Smooth muscle cell (in vitro differentiated cells): ENCODE measurements around the gene CAMTA1. TPM values are rescaled to one million over a fixed set of nuclear protein-coding genes. Genes with fewer than 3 reads are reported as not detected.

ENCODE experiments used
- DNase-seq: peaks from one replicate; lab custom pipeline; 2025; ENCODE audit not compliant: unreplicated experiment; lab: John Stamatoyannopoulos, UW
- H2AFZ ChIP-seq: fragments of 200-600 bp; sonication (generic); 2 replicates; pipeline ENCODE4 v1.6.0; 2016; ENCODE audit warnings: antibody characterized with exemption, low read depth, mild to moderate bottlenecking
- H3F3A ChIP-seq: fragments of 200-600 bp; sonication (generic); 2 replicates; pipeline ENCODE4 v1.6.0; 2017; ENCODE audit warnings: antibody characterized with exemption, low read depth
- H3K27ac ChIP-seq: fragments of 200-600 bp; sonication (generic); 2 replicates; pipeline ENCODE4 v1.5.1; 2016; ENCODE audit warnings: low read depth, mild to moderate bottlenecking
- H3K27me3 ChIP-seq: fragments of 200-600 bp; sonication (generic); 2 replicates; pipeline ENCODE4 v1.6.1; 2016; ENCODE audit warnings: low read depth, mild to moderate bottlenecking
- H3K36me3 ChIP-seq: fragments of 200-600 bp; sonication (generic); 2 replicates; pipeline ENCODE4 v1.5.1; 2016; ENCODE audit warnings: low read depth
- H3K4me1 ChIP-seq: fragments of 200-600 bp; sonication (generic); 2 replicates; pipeline ENCODE4 v1.5.1; 2016; ENCODE audit warnings: low read depth
- H3K4me2 ChIP-seq: fragments of 200-600 bp; sonication (generic); 2 replicates; pipeline ENCODE4 v1.6.0; 2016; ENCODE audit warnings: mild to moderate bottlenecking
- H3K4me3 ChIP-seq: fragments of 200-600 bp; sonication (generic); 2 replicates; pipeline ENCODE4 v1.5.1; 2016; ENCODE audit warnings: mild to moderate bottlenecking
- H3K79me2 ChIP-seq: fragments of 200-600 bp; sonication (generic); 2 replicates; pipeline ENCODE4 v1.6.0; 2016; ENCODE audit warnings: low read depth, mild to moderate bottlenecking
- H3K9ac ChIP-seq: fragments of 200-600 bp; sonication (generic); 2 replicates; pipeline ENCODE4 v1.6.0; 2016; ENCODE audit warnings: low read depth
- H3K9me3 ChIP-seq: fragments of 200-600 bp; sonication (generic); replicated peaks from 2 replicates; pipeline ENCODE4 v1.5.1; 2016; ENCODE audit warnings: low read depth
- H4K20me1 ChIP-seq: fragments of 200-600 bp; sonication (generic); 2 replicates; pipeline ENCODE4 v1.6.0; 2016; ENCODE audit warnings: low read depth
- WGBS: methylation state at CpG from one replicate; pipeline ENCODE4 v1.1.7; 2016; ENCODE audit warnings: low lambda C conversion rate; 5-methylcytosine and 5-hydroxymethylcytosine counted together
- polyA plus RNA-seq: library from polyadenylated mRNA; unstranded; fragments of >200 nt; fragmentation: Nextera tagmentation; extraction: Ambion mirVana; gene quantifications from 2 replicates; pipeline ENCODE4 v1.2.1, GENCODE V29; 2016
- total RNA-seq: library from RNA; depleted of rRNA; stranded (reverse); fragments of >200 nt; gene quantifications from 2 replicates; pipeline ENCODE4 v1.2.3, GENCODE V29; 2014
- TF ChIP-seq, protein P1 (sequence below): fragments of 200-600 bp; sonication (generic); IDR thresholded peaks from 2 replicates; pipeline ENCODE4 v1.5.1; 2017; ENCODE audit warnings: borderline replicate concordance, mild to moderate bottlenecking, antibody characterized with exemption; ENCODE audit not compliant: insufficient read depth, poor library complexity, severe bottlenecking

Gene CAMTA1
- total and polyA plus RNA-seq, 2 experiments from 2014 or later = 139 to 145 TPM

DNA sequence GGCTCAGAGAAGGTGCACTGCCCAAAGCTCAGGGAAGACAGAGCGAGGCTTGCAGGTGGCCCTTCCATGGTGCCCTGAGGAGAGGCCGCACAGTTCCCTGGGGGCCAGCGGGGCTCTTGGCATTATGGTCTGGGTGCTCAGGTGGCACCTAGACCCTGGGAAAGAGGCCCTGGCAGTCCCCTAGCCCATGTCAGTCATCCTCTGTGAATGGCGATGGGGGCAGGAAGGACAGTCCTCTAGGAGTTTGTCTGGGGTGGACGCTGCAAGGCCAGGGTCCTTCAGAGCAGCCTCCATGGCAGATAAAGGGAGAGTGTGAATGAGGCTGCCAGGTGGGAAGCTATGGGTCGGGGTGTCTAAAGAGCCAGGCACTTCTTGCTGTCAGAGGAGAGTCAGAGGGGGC is 640.0 kb downstream of the CAMTA1 start:
- Histone ChIP-seq H3K4me1 (peaks cover 7% of the 10 kb centered on the region), H3K79me2 (no peaks in the 10 kb centered on the region), H4K20me1 (no peaks in the 10 kb centered on the region), H3K36me3 (no peaks in the 10 kb centered on the region), H3K27me3 (no peaks in the 10 kb centered on the region), H3K9ac (no peak overlapping the region), H3F3A (peaks cover 5% of the 10 kb centered on the region), H3K4me2 (no peak overlapping the region), H3K9me3 (no peaks in the 10 kb centered on the region), H2AFZ (no peak overlapping the region), H3K27ac (no peak overlapping the region), H3K4me3 (no peak overlapping the region)
- no peak for DNase-seq
- TF ChIP-seq, protein P1, sequence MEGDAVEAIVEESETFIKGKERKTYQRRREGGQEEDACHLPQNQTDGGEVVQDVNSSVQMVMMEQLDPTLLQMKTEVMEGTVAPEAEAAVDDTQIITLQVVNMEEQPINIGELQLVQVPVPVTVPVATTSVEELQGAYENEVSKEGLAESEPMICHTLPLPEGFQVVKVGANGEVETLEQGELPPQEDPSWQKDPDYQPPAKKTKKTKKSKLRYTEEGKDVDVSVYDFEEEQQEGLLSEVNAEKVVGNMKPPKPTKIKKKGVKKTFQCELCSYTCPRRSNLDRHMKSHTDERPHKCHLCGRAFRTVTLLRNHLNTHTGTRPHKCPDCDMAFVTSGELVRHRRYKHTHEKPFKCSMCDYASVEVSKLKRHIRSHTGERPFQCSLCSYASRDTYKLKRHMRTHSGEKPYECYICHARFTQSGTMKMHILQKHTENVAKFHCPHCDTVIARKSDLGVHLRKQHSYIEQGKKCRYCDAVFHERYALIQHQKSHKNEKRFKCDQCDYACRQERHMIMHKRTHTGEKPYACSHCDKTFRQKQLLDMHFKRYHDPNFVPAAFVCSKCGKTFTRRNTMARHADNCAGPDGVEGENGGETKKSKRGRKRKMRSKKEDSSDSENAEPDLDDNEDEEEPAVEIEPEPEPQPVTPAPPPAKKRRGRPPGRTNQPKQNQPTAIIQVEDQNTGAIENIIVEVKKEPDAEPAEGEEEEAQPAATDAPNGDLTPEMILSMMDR = no peak
- 98% methylated on average over 6 of the region's 6 CpGs for WGBS

- TF ChIP-seq, protein P1 = no peak
- 100% methylated on average over 3 of the region's 3 CpGs for WGBS
Measured at GRCh38 chr1:7425771-7426170, 640.5 kb downstream of the CAMTA1 start.

DNA sequence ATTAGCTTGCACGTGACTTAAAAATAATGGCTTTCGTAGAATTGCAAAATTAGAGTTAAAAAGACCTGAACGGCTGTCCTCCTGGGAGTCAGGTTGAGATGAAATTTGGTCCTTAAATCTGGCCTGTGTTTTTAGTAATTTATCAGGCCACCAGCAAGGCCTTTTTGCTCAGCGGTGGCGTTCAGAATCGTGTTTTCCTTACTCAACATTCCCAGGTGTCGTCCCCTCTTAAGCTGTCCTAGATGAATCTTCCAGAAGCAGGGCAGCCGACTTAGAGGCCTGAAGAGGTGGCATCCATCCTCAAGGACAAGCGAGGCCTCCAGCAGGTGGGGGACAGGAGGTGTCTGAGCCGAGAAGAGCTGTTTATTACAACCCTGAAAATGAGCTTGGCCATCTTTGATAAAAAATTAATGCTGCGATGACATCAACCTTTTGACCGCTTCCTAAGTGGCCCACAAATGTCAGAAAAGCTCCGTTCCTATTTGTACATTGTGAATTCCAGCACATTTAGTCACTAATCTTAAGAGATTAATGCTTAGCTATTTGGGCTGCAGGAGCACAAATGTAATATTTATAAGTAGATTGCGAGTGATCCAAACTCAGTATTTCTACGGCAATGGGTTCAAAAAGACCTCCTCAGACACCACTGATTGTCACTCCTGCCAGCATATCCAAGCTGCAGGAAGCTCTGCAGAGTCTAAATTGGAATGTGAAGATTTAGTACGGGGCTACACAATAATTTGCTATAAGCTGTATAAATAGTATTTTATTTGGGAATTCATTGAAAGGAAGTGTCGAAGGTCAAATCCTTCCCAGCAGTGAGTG is 641.7 kb downstream of the CAMTA1 start:
- TF ChIP-seq, protein P1 = no peak
- H3K4me1 ChIP-seq = peaks cover 7% of the 10 kb centered on the region
- 62% methylated on average over 17 of the region's 17 CpGs for WGBS
- H3K4me3 ChIP-seq = no peak overlapping the region
- H4K20me1 ChIP-seq = no peaks in the 10 kb centered on the region
- no peaks in the 10 kb centered on the region for H3K9me3 ChIP-seq
- H3K79me2 ChIP-seq = no peaks in the 10 kb centered on the region
- H3F3A ChIP-seq = peaks cover 5% of the 10 kb centered on the region
- H3K9ac ChIP-seq = peak overlapping the region; percentile 62
- H3K27me3 ChIP-seq = no peaks in the 10 kb centered on the region
- H3K27ac ChIP-seq = peak overlapping the region; percentile 84
- DNase-seq = no peak
- no peaks in the 10 kb centered on the region for H3K36me3 ChIP-seq
- H3K4me2 ChIP-seq = peak overlapping the region; percentile 67
- H2AFZ ChIP-seq = no peak overlapping the region

More at GRCh38 chr1:7425771-7426170, 640.5 kb downstream of the CAMTA1 start:
- Histone ChIP-seq H2AFZ (no peak overlapping the region), H3K27ac (no peak overlapping the region), H4K20me1 (no peaks in the 10 kb centered on the region), H3K36me3 (no peaks in the 10 kb centered on the region), H3K4me1 (peaks cover 7% of the 10 kb centered on the region), H3F3A (peaks cover 5% of the 10 kb centered on the region), H3K27me3 (no peaks in the 10 kb centered on the region), H3K4me3 (no peak overlapping the region), H3K9me3 (no peaks in the 10 kb centered on the region), H3K4me2 (no peak overlapping the region), H3K9ac (no peak overlapping the region), H3K79me2 (no peaks in the 10 kb centered on the region)
- no peak for DNase-seq
